Spinal cord (tissue), 10 donors: ENCODE results near the gene KLHL20. TPM values are rescaled to one million over a fixed set of nuclear protein-coding genes. Genes with fewer than 3 reads are reported as not detected.
"Not testable (repeated sequence)": the region's sequence is repeated elsewhere in the genome, so short reads cannot be mapped to it uniquely, and the experiment has no call there.

Experiments
- DNase-seq, 6 donors: peaks; one replicate each; pipeline versions ENCODE4 v3.0.0 to v3.0.0-alpha.2; 2013 to 2015; ENCODE audit warnings: low spot score in 6 of 6, low read depth in 4 of 6
- H3K27ac ChIP-seq: one replicate; pipeline ENCODE4 v1.5.1; 2013; ENCODE audit warnings: low read depth, low read length, control low read depth
- H3K27me3 ChIP-seq: one replicate; pipeline ENCODE4 v1.6.1; 2013; ENCODE audit warnings: low read length; ENCODE audit not compliant: control insufficient read depth, insufficient read depth
- H3K36me3 ChIP-seq: one replicate; pipeline ENCODE4 v1.6.1; 2013; ENCODE audit warnings: low read length; ENCODE audit not compliant: control insufficient read depth, insufficient read depth
- H3K4me1 ChIP-seq: one replicate; pipeline ENCODE4 v1.6.1; 2013; ENCODE audit warnings: low read length; ENCODE audit not compliant: control insufficient read depth, insufficient read depth
- H3K4me3 ChIP-seq: one replicate; pipeline ENCODE4 v1.5.1; 2013; ENCODE audit warnings: low read depth, low read length, control low read depth
- H3K9me3 ChIP-seq: one replicate; pipeline ENCODE4 v1.6.1; 2013; ENCODE audit warnings: low read length; ENCODE audit not compliant: control insufficient read depth, insufficient read depth
- WGBS: methylation state at CpG from one replicate; pipeline ENCODE4 v1.1.5; 2013; ENCODE audit warnings: missing lambda C conversion rate; ENCODE audit not compliant: insufficient coverage; 5-methylcytosine and 5-hydroxymethylcytosine counted together
- polyA plus RNA-seq, 2 donors: library from polyadenylated mRNA; unstranded; fragments of 120-200 nt; gene quantifications; one replicate each; pipeline ENCODE4 v1.2.1, GENCODE V29; 2013; ENCODE audit not compliant: insufficient read length in 2 of 2
- small RNA-seq: library from RNA; depleted of rRNA; stranded (forward); fragments of <200 nt; gene quantifications from one replicate; pipeline ENCODE3, GENCODE V24; 2014; ENCODE audit warnings: low replicate concordance
- total RNA-seq, 2 donors: library from RNA; depleted of rRNA in 1 of 2; stranded (reverse); fragments of 120-200 nt in 1 of 2; fragments of >200 nt in 1 of 2; gene quantifications; one replicate each; pipeline versions ENCODE4 v1.2.3 to v1.2.4, GENCODE V29; 2013 to 2014
- donor health status: healthy.

The KLHL20 gene
- total and polyA plus RNA-seq, 4 donors = 22.3 to 35.0 (median 27.8) TPM

- WGBS = 95% methylated on average over 3 of the region's 5 CpGs
- not testable (repeated sequence) for H3K27me3 ChIP-seq, H3K4me3 ChIP-seq, H3K4me1 ChIP-seq, H3K36me3 ChIP-seq, H3K27ac ChIP-seq, DNase-seq, H3K9me3 ChIP-seq
Measured at GRCh38 chr1:173813654-173814053, 98.9 kb downstream of the KLHL20 start.

- no peak overlapping the region for H3K4me3 ChIP-seq
- no CpG with 5 or more reads among the region's 1 CpG for WGBS
- no peak for DNase-seq
- H3K27ac ChIP-seq = no peak overlapping the region
- peaks cover 4% of the 10 kb centered on the region for H3K4me1 ChIP-seq
- peaks cover 2% of the 10 kb centered on the region for H3K36me3 ChIP-seq
- H3K27me3 ChIP-seq = no peaks in the 10 kb centered on the region
- no peaks in the 10 kb centered on the region for H3K9me3 ChIP-seq
Measured at GRCh38 chr1:173818459-173818858, 103.7 kb downstream of the KLHL20 start.

- Histone ChIP-seq H3K9me3 (no peaks in the 10 kb centered on the region), H3K4me1 (peaks cover 9% of the 10 kb centered on the region), H3K4me3 (no peak overlapping the region), H3K27me3 (no peaks in the 10 kb centered on the region), H3K27ac (no peak overlapping the region), H3K36me3 (peaks cover 2% of the 10 kb centered on the region)
- WGBS = 98% methylated on average over 4 of the region's 4 CpGs
- no peak for DNase-seq
Measured at GRCh38 chr1:173821680-173822079, 106.9 kb downstream of the KLHL20 start.

- Histone ChIP-seq H3K9me3 (no peaks in the 10 kb centered on the region), H3K36me3 (peaks cover 2% of the 10 kb centered on the region), H3K4me1 (peaks cover 9% of the 10 kb centered on the region), H3K4me3 (peak overlapping the region; percentile 89), H3K27me3 (no peaks in the 10 kb centered on the region), H3K27ac (peak overlapping the region; percentile 99)
- DNase-seq = no peak
- WGBS = 0% methylated on average over 21 of the region's 25 CpGs
Measured at GRCh38 chr1:173823781-173824314, 109.1 kb downstream of the KLHL20 start.

- H3K4me3 ChIP-seq = peak within 1 kb of the TSS; percentile 89
- peaks cover 2% of the 10 kb centered on the region for H3K36me3 ChIP-seq
- DNase-seq = peak; percentile 92 to 99 (median 96)
- no peaks in the 10 kb centered on the region for H3K27me3 ChIP-seq
- H3K9me3 ChIP-seq = no peaks in the 10 kb centered on the region
- H3K27ac ChIP-seq = peak within 1 kb of the TSS; percentile 99
- 0% methylated on average over 50 of the region's 55 CpGs for WGBS
- peaks cover 9% of the 10 kb centered on the region for H3K4me1 ChIP-seq
Measured at GRCh38 chr1:173824315-173825081, 109.7 kb downstream of the KLHL20 start, which contains the start of the genes CENPL and DARS2. CENPL (minus strand) TSS chr1:173824883; CDS start chr1:173811299, 13,584 bp downstream. DARS2 (plus strand) TSS chr1:173824673; CDS start chr1:173825230, 557 bp downstream.

GRCh38 chr1:173827611-173828010, 112.8 kb downstream of the KLHL20 start:
- Histone ChIP-seq H3K27me3 (no peaks in the 10 kb centered on the region), H3K4me3 (no peak overlapping the region), H3K36me3 (no peaks in the 10 kb centered on the region), H3K27ac (no peak overlapping the region), H3K4me1 (peaks cover 8% of the 10 kb centered on the region), H3K9me3 (no peaks in the 10 kb centered on the region)
- no peak for DNase-seq
- WGBS = 100% methylated on average over 2 of the region's 2 CpGs

GRCh38 chr1:173832748-173833147, 118.0 kb downstream of the KLHL20 start:
- WGBS = no CpG with 5 or more reads among the region's 1 CpG
- no peak for DNase-seq
- no peaks in the 10 kb centered on the region for H3K9me3 ChIP-seq
- no peak overlapping the region for H3K27ac ChIP-seq
- H3K36me3 ChIP-seq = peaks cover 13% of the 10 kb centered on the region
- no peaks in the 10 kb centered on the region for H3K4me1 ChIP-seq
- H3K4me3 ChIP-seq = no peak overlapping the region
- H3K27me3 ChIP-seq = no peaks in the 10 kb centered on the region

Small RNA genes lying within 50 kb of the gene (small RNA-seq; reads per million reads assigned to genes)
- gene BX248409.1 = not detected
- gene RF00019 = not detected

Other genes with a start within 250 kb of the KLHL20 start
- gene PRDX6, start 237.6 kb upstream of the KLHL20 start, total RNA-seq = 100 to 1,000 TPM in 1 of 2 donors, 10 to 100 TPM in 1; 99.9 to 150 TPM
- gene PRDX6, start 237.6 kb upstream of the KLHL20 start, polyA plus RNA-seq = 100 to 1,000 TPM; 135 to 143 TPM
- 1 to 10 TPM in 1 of 2 donors, under 1 TPM in 1; 0.79 to 1.3 TPM for gene SLC9C2, start 111.9 kb upstream of the KLHL20 start, total RNA-seq
- gene SLC9C2, start 111.9 kb upstream of the KLHL20 start, polyA plus RNA-seq = 1 to 10 TPM; 1.3 to 1.9 TPM
- gene TEX50, start 79.6 kb upstream of the KLHL20 start, total RNA-seq = not detected
- gene TEX50, start 79.6 kb upstream of the KLHL20 start, polyA plus RNA-seq = not detected
- gene ANKRD45, start 45.1 kb upstream of the KLHL20 start, total RNA-seq = 1 to 10 TPM; 8.8 to 9.7 TPM
- gene ANKRD45, start 45.1 kb upstream of the KLHL20 start, polyA plus RNA-seq = 10 to 100 TPM in 1 of 2 donors, 1 to 10 TPM in 1; 9.6 to 15.4 TPM
- gene DARS2, start 109.7 kb downstream of the KLHL20 start, total RNA-seq = 10 to 100 TPM; 17.1 to 18.5 TPM
- 10 to 100 TPM; 15.9 to 18.3 TPM for gene DARS2, start 109.7 kb downstream of the KLHL20 start, polyA plus RNA-seq
- 10 to 100 TPM; 13.9 to 19.6 TPM for gene CENPL, start 109.9 kb downstream of the KLHL20 start, total RNA-seq
- 1 to 10 TPM; 7.1 to 8.5 TPM for gene CENPL, start 109.9 kb downstream of the KLHL20 start, polyA plus RNA-seq
- gene GAS5, start 153.0 kb downstream of the KLHL20 start, total RNA-seq = 100 to 1,000 TPM; 230 to 417 TPM
- 100 to 1,000 TPM; 295 to 304 TPM for gene GAS5, start 153.0 kb downstream of the KLHL20 start, polyA plus RNA-seq
- gene ZBTB37, start 153.4 kb downstream of the KLHL20 start, total RNA-seq = 10 to 100 TPM; 26.3 to 27.9 TPM
- gene ZBTB37, start 153.4 kb downstream of the KLHL20 start, polyA plus RNA-seq = 1 to 10 TPM; 8.5 to 8.7 TPM
- under 1 TPM; 0.55 to 0.99 TPM for gene SERPINC1, start 202.3 kb downstream of the KLHL20 start, total RNA-seq
- under 1 TPM in 1 of 2 donors, not detected in 1; 0.18 TPM for gene SERPINC1, start 202.3 kb downstream of the KLHL20 start, polyA plus RNA-seq